GM19193 (cell line): Measurements from ENCODE around the gene MUC3A.

Experiments
- POLR2A ChIP-seq: IDR thresholded peaks from 4 replicates; pipeline ENCODE4 v1.6.1; 2011; ENCODE audit not compliant: insufficient read depth, insufficient read length; ENCODE audit errors: extremely low read depth

The MUC3A gene

DNA sequence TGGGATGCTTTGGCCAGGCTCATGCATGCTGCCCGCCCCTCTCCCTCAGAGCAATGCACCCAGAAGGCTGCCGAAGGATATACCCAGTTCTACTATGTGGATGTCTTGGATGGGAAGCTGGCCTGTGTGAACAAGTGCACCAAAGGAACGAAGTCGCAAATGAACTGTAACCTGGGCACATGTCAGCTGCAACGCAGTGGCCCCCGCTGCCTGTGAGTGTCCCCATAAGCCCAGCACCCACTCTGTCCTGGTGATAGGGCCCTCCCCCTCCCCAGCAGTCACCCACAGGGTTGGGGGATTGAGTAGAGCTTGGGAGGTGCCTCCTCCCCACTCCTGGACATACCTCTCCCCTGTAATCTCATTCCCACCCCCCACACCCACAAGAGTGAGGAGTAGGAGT lies 63.6 kb downstream of the MUC3A start:
- no peak for TF ChIP-seq POLR2A

DNA sequence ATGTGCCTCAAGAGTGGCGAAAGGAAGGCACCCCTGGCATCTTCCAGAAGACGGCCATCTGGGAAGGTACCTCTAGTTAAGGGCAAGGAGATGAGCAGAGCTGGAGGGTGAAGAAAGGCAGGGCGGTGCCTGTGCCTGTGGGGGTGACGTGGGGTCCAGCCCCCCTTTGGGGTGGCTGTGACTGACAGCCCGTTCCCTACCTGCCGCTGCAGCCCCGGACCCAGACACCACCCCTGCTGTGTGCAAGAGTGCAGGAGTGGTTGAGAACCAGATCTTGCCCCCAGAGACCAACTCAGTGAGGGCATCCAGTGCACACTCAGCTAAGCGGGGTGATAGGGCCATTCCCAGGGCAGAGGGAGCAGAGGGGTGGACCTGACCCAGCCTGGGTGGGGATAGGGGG lies 66.3 kb downstream of the MUC3A start:
- TF ChIP-seq POLR2A, result no peak

DNA sequence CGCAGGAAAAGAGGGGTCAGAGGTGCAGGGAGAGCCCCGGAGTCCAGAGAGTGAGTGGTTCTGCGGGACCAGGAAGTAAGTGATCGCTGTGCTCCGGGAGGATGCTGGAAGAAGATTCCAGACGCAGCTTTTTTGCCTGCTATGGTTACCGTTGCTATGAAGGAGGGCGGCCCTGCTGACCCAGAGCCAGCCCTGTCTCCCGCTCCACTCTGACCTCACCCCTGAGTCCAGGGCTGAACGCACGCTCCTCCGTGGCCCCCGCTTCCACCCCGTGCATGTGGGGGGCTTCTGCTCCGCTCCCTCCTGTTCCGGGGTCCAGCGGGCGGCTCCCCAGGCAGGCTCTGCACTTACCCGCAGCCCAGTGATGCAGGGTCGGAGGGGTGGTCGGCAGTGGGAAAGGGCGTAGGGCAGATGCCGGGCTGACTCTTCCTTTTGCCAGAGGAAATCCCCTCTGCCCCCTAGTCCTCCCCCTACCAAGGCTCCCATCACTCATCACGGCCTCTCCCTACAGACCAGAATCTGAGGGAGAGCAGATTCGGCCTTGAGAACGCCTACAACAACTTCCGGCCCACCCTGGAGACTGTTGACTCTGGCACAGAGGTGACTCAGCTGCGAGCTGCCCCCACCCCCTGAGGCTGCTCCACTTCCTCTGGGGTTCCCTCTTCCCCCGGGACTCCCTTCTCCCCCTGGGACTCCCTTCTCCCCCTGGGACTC lies 67.9 kb downstream of the MUC3A start:
- peak; percentile 67 for TF ChIP-seq POLR2A
